Central memory CD4-positive, alpha-beta T cell (primary cell): Measurements from ENCODE around the gene GLI3.

Experiments
- DNase-seq: peaks from one replicate; pipeline ENCODE4 v3.0.0; 2022

The GLI3 gene

DNA sequence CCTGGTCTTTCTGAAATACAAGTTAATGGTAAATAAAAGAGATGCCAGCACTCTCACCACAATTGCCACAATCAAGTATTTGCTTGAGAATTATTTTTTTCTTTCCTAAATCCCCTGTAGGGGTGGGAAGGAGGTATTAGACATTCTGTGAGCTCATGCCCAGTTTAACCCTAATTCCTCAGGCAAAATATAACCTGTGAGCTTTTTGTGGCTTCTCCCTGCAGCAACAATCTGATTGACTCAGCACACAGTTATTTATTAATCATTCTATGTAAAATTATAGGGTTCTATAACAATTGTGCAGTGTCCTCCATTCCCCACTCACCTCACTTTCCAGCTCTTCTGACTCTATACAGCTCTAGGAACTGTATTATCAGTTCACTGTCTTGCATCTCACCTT, 66.3 kb downstream of the GLI3 start:
- DNase-seq: no peak

DNA sequence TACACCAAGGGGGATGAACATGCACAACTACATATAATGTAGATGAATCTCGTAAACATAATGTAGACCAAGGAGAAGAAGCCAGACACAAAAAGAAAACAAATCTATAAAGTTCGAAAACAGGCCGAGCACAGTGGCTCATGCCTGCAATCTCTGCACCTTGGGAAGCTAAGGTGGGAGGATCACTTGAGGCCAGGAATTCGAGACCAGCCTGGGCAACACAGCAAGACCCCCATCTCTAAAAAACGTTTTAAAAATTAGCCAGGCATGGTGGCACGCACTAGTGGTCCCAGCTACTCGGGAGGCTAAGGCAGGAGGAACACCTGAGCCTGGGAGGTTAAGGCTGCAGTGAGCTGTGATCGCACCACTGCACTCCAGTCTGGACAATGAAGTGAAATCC, 68.5 kb downstream of the GLI3 start:
- DNase-seq: no peak

DNA sequence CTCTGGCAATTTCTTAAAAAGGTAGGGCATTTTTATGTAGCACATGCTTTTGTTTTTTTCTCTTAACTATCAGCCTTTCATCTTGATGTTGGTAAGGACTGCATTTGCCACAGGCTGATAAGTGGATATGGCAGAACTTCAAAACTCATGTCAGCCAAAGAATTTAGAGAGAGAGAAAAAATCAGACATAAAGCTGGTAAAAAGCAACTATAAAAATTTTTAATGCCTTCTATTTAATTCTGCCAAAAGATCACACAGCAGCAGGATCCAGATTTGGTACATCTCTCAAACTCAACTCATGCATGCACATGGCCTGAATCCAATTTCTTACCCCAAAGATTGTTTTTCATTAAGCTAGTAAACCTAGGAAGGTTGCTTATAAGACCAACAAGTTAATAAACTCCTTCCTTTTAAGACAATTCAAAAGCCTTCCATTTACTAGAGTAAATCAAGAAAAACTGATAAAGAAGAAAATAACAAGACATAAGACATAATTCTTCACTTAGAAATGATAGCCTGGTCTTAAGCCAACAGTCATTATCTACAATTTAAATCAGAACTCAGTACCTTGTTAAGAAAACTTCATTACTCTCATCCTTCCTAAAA, 69.3 kb downstream of the GLI3 start:
- no peak for DNase-seq

DNA sequence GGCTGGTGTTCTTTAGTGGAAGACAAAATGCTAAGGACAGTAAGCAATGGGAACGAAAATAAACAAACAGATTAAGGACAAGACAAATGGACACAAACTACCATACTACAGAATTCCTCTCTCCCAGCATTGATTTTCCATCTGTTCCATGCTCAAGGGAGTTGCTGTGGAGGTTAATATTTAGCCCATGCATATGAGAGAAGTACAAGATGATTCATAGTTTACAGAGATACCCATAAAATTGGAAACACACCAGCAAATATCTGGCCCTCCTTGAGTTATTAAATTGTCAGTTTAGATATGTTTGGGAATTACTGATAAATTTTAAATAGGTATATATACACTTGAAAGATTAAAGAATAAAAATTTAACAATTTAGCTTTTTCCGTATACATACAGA, 69.8 kb downstream of the GLI3 start:
- DNase-seq: no peak

GRCh38 chr7:42164881-42165428, 72.1 kb downstream of the GLI3 start:
- no peak for DNase-seq

- DNase-seq: no peak
Observed at GRCh38 chr7:42162560-42163325, 74.3 kb downstream of the GLI3 start.

DNA sequence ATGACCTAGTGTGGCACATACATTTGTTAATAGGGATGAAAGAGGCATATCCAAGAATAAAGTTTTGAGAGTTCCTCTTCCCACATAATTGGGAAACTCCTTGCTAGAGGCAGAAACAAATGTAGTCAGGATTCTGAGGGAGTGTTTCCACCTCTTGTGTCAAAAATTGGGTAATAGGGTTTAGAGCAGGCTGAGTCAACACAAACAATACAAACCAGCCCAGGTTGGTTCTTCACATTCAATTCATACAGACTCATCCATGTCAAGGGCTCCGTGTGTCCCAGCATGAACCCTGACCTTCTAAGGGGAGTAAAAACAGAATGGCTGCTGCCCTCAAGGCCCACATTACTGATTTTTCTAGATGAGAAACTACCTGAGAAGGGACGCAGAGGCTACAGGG, 75.3 kb downstream of the GLI3 start:
- no peak for DNase-seq

GRCh38 chr7:42161110-42161509, 75.9 kb downstream of the GLI3 start:
- no peak for DNase-seq

DNA sequence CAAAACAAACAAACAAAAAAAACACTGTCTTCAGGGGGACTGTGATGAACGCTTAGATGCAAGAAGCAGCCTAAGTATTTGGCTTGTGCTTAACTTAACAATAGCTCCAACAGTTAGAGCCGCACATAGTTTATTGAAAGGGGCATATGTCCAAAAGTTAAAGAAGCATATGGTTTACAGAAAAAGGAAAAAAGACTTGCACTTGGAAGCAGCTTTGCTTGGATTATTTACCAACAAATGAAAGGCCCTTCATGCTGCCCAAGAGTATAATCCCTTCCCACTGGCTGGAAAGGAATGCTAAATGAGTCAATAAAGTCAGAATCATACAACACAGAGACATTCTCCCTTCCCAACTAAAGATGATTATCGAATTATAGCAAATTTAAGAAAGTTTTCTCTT, 77.9 kb downstream of the GLI3 start:
- no peak for DNase-seq

DNA sequence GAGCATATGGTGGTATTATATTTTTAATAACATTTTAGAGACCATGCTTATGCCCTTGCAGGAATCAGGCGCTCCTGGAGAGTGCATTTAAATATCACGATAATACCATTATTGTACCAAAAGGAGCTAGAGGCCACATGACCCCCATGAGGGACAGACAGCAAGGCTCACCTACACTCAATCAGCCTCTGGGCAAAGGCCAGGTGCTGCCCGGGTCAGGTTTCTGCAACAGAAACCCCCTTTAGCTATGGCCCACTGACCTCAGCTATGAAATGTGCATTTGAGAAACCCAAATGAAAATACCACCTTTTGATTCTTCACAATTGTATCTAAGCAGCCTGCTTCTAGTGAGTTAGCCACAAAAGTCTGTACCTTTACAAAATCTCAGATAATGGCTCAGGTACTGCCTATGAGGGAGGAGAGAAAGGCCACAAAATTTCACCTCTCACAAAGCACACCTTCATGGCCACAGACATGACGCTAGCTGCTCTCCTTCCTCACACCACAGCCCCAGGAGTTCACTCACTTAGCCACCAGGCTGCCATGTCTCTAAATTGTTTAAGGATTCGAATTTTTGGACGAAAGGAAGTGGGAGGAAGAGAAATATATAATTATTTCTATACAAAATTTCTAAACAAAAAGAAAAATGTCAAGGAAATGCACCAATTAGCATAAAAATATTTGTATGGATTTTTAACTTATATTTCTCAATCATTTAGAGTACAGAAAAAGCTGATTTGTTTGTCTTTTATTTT, 79.9 kb downstream of the GLI3 start:
- DNase-seq: no peak

GRCh38 chr7:42156291-42156865, 80.6 kb downstream of the GLI3 start:
- DNase-seq: no peak

GRCh38 chr7:42155584-42156290, 81.3 kb downstream of the GLI3 start:
- DNase-seq: no peak

GRCh38 chr7:42154173-42154572, 82.8 kb downstream of the GLI3 start:
- DNase-seq: no peak

- no peak for DNase-seq
Observed at GRCh38 chr7:42152329-42153205, 84.4 kb downstream of the GLI3 start.

DNA sequence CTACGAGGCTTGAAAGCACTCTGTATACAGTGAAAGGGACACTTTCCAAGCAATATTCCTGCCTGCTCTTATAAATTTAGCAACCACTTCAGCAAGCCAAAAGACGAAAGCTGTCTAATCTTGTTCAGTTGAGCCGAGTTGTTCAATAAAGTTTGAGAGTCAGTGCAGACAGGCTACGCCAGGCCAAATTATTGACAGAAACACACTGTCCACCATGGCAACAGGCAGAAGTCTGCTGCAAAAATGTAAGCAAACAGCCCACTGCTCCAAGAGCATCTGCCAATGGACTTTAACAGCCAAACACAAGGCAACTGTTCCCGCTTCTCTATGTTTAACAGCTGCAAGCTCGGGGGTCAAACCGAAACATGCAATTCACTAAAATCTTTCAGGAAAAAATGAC, 85.7 kb downstream of the GLI3 start:
- no peak for DNase-seq

- DNase-seq: no peak
Observed at GRCh38 chr7:42145539-42145938, 91.5 kb downstream of the GLI3 start.

DNA sequence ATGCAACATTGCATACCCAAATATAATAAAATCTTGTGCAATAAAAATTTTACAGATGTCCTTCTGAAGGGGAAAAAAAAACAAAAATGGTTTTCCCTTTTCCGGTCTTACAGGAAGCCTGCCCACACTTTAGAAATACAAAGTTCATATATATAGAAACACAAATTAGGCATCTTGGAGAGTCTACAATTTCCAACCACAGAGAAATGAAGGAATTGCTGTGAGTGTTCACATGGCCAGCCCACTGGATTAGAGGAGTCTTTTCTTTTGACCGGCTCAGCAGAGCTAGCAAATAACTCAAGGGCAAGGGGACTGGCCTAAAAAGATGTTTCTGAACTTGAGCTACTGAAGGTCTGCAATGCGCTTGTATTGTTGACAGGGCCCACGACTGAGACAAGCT, 92.4 kb downstream of the GLI3 start:
- DNase-seq: no peak

GRCh38 chr7:42143711-42144600, 93.1 kb downstream of the GLI3 start:
- DNase-seq: no peak

DNA sequence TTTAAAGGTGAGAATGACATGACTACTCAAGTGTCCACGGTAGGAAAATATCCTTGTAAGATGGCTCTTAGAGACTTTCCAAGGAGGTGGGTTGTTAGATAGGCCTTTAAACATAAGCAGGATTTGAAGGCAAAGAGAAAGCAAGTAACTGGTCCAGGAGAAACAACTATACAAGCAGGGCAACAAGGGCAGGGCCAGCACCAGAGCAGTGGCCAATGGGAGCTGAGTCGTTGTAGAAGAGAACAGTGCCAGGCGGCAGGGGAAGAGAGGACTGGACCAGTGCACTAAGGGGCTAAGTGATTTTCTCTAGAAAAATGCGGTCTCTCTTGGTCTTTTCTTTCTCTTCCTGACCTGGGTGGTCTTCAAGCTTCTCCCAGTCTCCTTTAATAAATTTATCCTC, 94.9 kb downstream of the GLI3 start:
- no peak for DNase-seq

DNA sequence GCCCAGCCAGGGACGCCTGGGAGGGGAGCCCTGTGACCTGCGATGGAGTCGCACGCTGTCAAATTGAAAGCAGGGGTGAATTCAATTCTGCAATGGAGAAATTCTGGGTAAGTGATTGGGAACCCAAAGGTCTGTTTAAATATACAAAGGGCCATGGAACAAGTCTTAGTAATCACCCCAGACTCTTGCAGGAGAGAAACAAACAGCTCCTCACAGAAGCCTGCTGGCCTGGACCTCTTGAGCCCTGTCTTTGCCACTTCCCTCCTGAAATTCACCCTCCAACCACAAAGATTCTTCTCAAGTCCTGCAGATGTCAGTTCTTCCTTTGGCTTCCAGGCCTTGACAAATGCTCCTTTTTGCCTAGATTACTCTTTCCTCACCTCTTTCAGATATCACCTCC, 97.3 kb downstream of the GLI3 start:
- no peak for DNase-seq

GRCh38 chr7:42138691-42139090, 98.3 kb downstream of the GLI3 start:
- DNase-seq: no peak
